ENCODE measurements around the gene NUDT7. TPM values are rescaled to one million over a fixed set of nuclear protein-coding genes. Genes with fewer than 3 reads are reported as not detected.
A peak's percentile ranks its signal among the peaks of the same experiment; 100 is the strongest.

The NUDT7 gene
- total RNA-seq, 1 experiment from 2014 or later: 6.7 TPM

- CTCF ChIA-PET: no interaction called here
Measured at GRCh38 chr16:77715145-77715544, 7.2 kb upstream of the NUDT7 start.

DNA sequence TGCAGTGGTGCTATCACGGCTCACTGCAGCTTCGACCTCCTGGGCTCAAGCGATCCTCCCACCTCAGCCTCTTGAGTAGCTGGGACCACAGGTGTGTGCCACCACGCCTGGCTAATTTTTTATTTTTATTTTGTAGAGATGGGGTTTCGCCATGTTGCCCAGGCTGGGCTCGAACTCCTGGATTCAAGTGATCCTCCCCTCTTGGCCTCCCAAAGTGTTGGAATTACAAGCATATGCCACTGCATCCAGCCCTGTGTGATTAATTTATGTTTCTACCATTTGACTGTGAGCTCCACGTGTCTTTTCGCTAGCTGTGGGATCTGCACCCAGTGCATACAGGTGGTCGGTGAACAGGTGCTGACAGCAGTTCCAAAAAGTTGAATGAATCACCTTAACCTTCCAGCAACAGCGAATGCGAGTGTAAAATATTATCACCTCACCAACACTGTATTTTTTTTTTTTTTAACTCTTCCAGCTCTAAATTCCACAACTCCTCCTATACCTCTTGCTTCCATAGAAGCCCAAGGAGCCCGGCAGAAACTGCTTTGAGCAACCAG, 484 bp upstream of the NUDT7 start:
- no peaks in the 10 kb centered on the region for H3K27me3 Mint-ChIP-seq (ENCODE audit: insufficient read depth, unreplicated experiment)
- CTCF ChIA-PET: interaction anchor here (0.6 to 1.3 kb wide), 5 partner anchors 62 to 1482 kb away, joined by 3 to 4 read pairs (median 3); partner anchors contain the start of gene WWOX

More at GRCh38 chr16:77715145-77715544, 7.2 kb upstream of the NUDT7 start:
- H3K27me3 Mint-ChIP-seq (ENCODE audit: insufficient read depth, unreplicated experiment): no peaks in the 10 kb centered on the region
- DNase-seq (ENCODE audit: unreplicated experiment): no peak
- H3K27ac Mint-ChIP-seq (ENCODE audit: low read depth, unreplicated experiment): no peak overlapping the region
- no peak overlapping the region for H3K4me3 Mint-ChIP-seq (ENCODE audit: unreplicated experiment)
- no peaks in the 10 kb centered on the region for H3K9me3 Mint-ChIP-seq (ENCODE audit: unreplicated experiment)
- TF ChIP-seq, protein P1, sequence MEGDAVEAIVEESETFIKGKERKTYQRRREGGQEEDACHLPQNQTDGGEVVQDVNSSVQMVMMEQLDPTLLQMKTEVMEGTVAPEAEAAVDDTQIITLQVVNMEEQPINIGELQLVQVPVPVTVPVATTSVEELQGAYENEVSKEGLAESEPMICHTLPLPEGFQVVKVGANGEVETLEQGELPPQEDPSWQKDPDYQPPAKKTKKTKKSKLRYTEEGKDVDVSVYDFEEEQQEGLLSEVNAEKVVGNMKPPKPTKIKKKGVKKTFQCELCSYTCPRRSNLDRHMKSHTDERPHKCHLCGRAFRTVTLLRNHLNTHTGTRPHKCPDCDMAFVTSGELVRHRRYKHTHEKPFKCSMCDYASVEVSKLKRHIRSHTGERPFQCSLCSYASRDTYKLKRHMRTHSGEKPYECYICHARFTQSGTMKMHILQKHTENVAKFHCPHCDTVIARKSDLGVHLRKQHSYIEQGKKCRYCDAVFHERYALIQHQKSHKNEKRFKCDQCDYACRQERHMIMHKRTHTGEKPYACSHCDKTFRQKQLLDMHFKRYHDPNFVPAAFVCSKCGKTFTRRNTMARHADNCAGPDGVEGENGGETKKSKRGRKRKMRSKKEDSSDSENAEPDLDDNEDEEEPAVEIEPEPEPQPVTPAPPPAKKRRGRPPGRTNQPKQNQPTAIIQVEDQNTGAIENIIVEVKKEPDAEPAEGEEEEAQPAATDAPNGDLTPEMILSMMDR (IDR thresholded peaks at IDR 0.05; ENCODE audit: unreplicated experiment): no peak
- intact Hi-C loops (cut with micrococcal nuclease): no loop called here
- H3K4me1 Mint-ChIP-seq (ENCODE audit: insufficient read depth, unreplicated experiment): no peaks in the 10 kb centered on the region
- POLR2A ChIA-PET: no interaction called here
- BruUV-seq (replicated peaks): no TSS peak
- H3K36me3 Mint-ChIP-seq (ENCODE audit: insufficient read depth, unreplicated experiment): no peaks in the 10 kb centered on the region

GRCh38 chr16:77723108-77723514, 797 bp downstream of the NUDT7 start:
- TSS peak; percentile 36 for BruUV-seq (replicated peaks)
- POLR2A ChIA-PET: interaction anchor here (0.7 to 1.1 kb wide), 3 partner anchors 9 to 270 kb away, joined by 3 to 5 read pairs (median 4); no protein-coding TSS in a partner anchor
- Mint-ChIP-seq H3K36me3 (ENCODE audit: insufficient read depth, unreplicated experiment) (no peaks in the 10 kb centered on the region), H3K4me1 (ENCODE audit: insufficient read depth, unreplicated experiment) (peaks cover 6% of the 10 kb centered on the region), H3K9me3 (ENCODE audit: unreplicated experiment) (no peaks in the 10 kb centered on the region), H3K27ac (ENCODE audit: low read depth, unreplicated experiment) (peak overlapping the region; percentile 80), H3K4me3 (ENCODE audit: unreplicated experiment) (peak overlapping the region; percentile 76), H3K27me3 (ENCODE audit: insufficient read depth, unreplicated experiment) (no peaks in the 10 kb centered on the region)
- CTCF ChIA-PET: interaction anchor here (1.0 to 1.1 kb wide), 2 partner anchors 27 to 67 kb away, joined by 3 to 7 read pairs; no protein-coding TSS in a partner anchor
- intact Hi-C loops (cut with micrococcal nuclease): loop anchor here (2.0 kb wide), 1 partner anchor 58 kb away; no protein-coding TSS in a partner anchor
- DNase-seq (ENCODE audit: unreplicated experiment): peak; percentile 23
- TF ChIP-seq, protein P1 (IDR thresholded peaks at IDR 0.05; ENCODE audit: unreplicated experiment): no peak

More for the DNA sequence above, 484 bp upstream of the NUDT7 start:
- TF ChIP-seq, protein P1 (IDR thresholded peaks at IDR 0.05; ENCODE audit: unreplicated experiment): no peak
- H3K9me3 Mint-ChIP-seq (ENCODE audit: unreplicated experiment): no peaks in the 10 kb centered on the region
- no TSS peak for BruUV-seq (replicated peaks)
- H3K27ac Mint-ChIP-seq (ENCODE audit: low read depth, unreplicated experiment): peak overlapping the region; percentile 80
- DNase-seq (ENCODE audit: unreplicated experiment): no peak
- peaks cover 6% of the 10 kb centered on the region for H3K4me1 Mint-ChIP-seq (ENCODE audit: insufficient read depth, unreplicated experiment)
- no peaks in the 10 kb centered on the region for H3K36me3 Mint-ChIP-seq (ENCODE audit: insufficient read depth, unreplicated experiment)
- intact Hi-C loops (cut with micrococcal nuclease): loop anchor here (2.0 kb wide), 1 partner anchor 59 kb away; no protein-coding TSS in a partner anchor
- peak overlapping the region; percentile 76 for H3K4me3 Mint-ChIP-seq (ENCODE audit: unreplicated experiment)
- POLR2A ChIA-PET: interaction anchor here (0.6 to 1.2 kb wide), 5 partner anchors 10 to 1633 kb away, joined by 3 to 5 read pairs (median 3); no protein-coding TSS in a partner anchor

GRCh38 chr16:77724174-77724573, 1.9 kb downstream of the NUDT7 start:
- TF ChIP-seq, protein P1 (IDR thresholded peaks at IDR 0.05; ENCODE audit: unreplicated experiment): no peak
- POLR2A ChIA-PET: interaction anchor here (0.6 to 0.7 kb wide), 2 partner anchors 10 to 46 kb away, joined by 3 read pairs; no protein-coding TSS in a partner anchor
- no TSS peak for BruUV-seq (replicated peaks)
- no peaks in the 10 kb centered on the region for H3K27me3 Mint-ChIP-seq (ENCODE audit: insufficient read depth, unreplicated experiment)
- H3K4me3 Mint-ChIP-seq (ENCODE audit: unreplicated experiment): no peak overlapping the region
- CTCF ChIA-PET: interaction anchor here (0.7 to 1.0 kb wide), 2 partner anchors 26 to 277 kb away, joined by 4 to 7 read pairs; no protein-coding TSS in a partner anchor
- no peak overlapping the region for H3K27ac Mint-ChIP-seq (ENCODE audit: low read depth, unreplicated experiment)
- intact Hi-C loops (cut with micrococcal nuclease): no loop called here
- H3K36me3 Mint-ChIP-seq (ENCODE audit: insufficient read depth, unreplicated experiment): no peaks in the 10 kb centered on the region
- DNase-seq (ENCODE audit: unreplicated experiment): no peak
- no peaks in the 10 kb centered on the region for H3K9me3 Mint-ChIP-seq (ENCODE audit: unreplicated experiment)
- H3K4me1 Mint-ChIP-seq (ENCODE audit: insufficient read depth, unreplicated experiment): peaks cover 6% of the 10 kb centered on the region
